H1 (cell line): ENCODE data around the gene DPF3. TPM values are rescaled to one million over a fixed set of nuclear protein-coding genes. Genes with fewer than 3 reads are reported as not detected.

ENCODE experiments used
- ASH2L ChIP-seq: fragments of 200-600, 300-600 bp; sonication (generic); IDR thresholded peaks from one replicate; pipeline ENCODE4 v1.7.1; 2017; ENCODE audit warnings: low read length
- ATF3 ChIP-seq: IDR thresholded peaks from 2 replicates; pipeline ENCODE4 v1.6.1; 2011; ENCODE audit warnings: low read depth, mild to moderate bottlenecking, low read length; ENCODE audit not compliant: insufficient read depth
- BCL11A ChIP-seq, 2 experiments: IDR thresholded peaks; one replicate each; pipeline ENCODE4 v1.6.1; 2011; ENCODE audit warnings: low read depth in 2 of 2, low read length in 2 of 2, mild to moderate bottlenecking in 2 of 2
- CBX5 ChIP-seq: fragments of 300-800, 300-1000 bp; sonication (generic); IDR thresholded peaks from 2 replicates; pipeline ENCODE4 v1.7.1; 2016; ENCODE audit warnings: antibody characterized with exemption, low read length, low read depth
- CBX8 ChIP-seq: fragments of 300-800, 300-1000 bp; sonication (generic); IDR thresholded peaks from 2 replicates; pipeline ENCODE4 v1.7.1; 2016; ENCODE audit warnings: low read depth, low read length, borderline replicate concordance
- CTBP2 ChIP-seq: IDR thresholded peaks from 2 replicates; pipeline ENCODE4 v1.7.0; 2011; ENCODE audit warnings: borderline replicate concordance, mild to moderate bottlenecking, moderate library complexity, mixed read lengths, low read length; ENCODE audit not compliant: insufficient read depth, insufficient read length
- GTF2F1 ChIP-seq: IDR thresholded peaks from 2 replicates; pipeline ENCODE4 v1.6.1; 2012; ENCODE audit warnings: low read depth, low read length, improper control_type of control experiment, borderline replicate concordance
- HDAC2 ChIP-seq, 2 experiments: fragments of 300-600 bp in 1 of 2; sonication (generic) in 1 of 2; IDR thresholded peaks; 2 replicates each; pipeline ENCODE4 v1.6.1; 2011 to 2012; ENCODE audit warnings: low read depth in 2 of 2, low read length in 2 of 2, mild to moderate bottlenecking in 2 of 2, moderate library complexity in 2 of 2, borderline replicate concordance in 1 of 2, inconsistent platforms in 1 of 2
- JUN ChIP-seq: IDR thresholded peaks from 2 replicates; pipeline ENCODE4 v1.6.1; 2011; ENCODE audit warnings: low read depth, mild to moderate bottlenecking, improper control_type of control experiment, low read length
- KDM4A ChIP-seq: IDR thresholded peaks from one replicate; pipeline ENCODE4 v1.7.1; 2012; ENCODE audit warnings: low read depth, mild to moderate bottlenecking, moderate library complexity, low read length, inconsistent platforms; ENCODE audit not compliant: severe bottlenecking
- MAFK ChIP-seq: IDR thresholded peaks from 2 replicates; pipeline ENCODE4 v1.6.1; 2012; ENCODE audit warnings: low read depth, mild to moderate bottlenecking, improper control_type of control experiment, low read length
- RBBP5 ChIP-seq: IDR thresholded peaks from 2 replicates; pipeline ENCODE4 v1.7.1; 2012; ENCODE audit warnings: low read depth, mild to moderate bottlenecking, inconsistent platforms, low read length, moderate library complexity, borderline replicate concordance
- TEAD4 ChIP-seq: IDR thresholded peaks from 2 replicates; pipeline ENCODE4 v1.6.1; 2012; ENCODE audit warnings: low read depth, low read length, inconsistent platforms, mixed read lengths
- YY1 ChIP-seq: IDR thresholded peaks from 2 replicates; pipeline ENCODE4 v1.6.1; 2011; ENCODE audit warnings: low read depth, mild to moderate bottlenecking, low read length
- polyA plus RNA-seq, 7 experiments: library from polyadenylated mRNA; depleted of rRNA in 3 of 7; stranded (reverse) in 5 of 7; unstranded in 2 of 7; fragments of >200 nt in 5 of 7; fragments of 200-250 nt in 2 of 7; gene quantifications; 1 replicate in 5 of 7; 2 replicates in 1 of 7; 4 replicates in 1 of 7; pipeline versions ENCODE4 v1.2.1 to v1.2.3, GENCODE V29; 2011 to 2013; ENCODE audit warnings: missing spikeins in 2 of 7, mixed read lengths in 2 of 7
- total RNA-seq: library from RNA; stranded (reverse); fragmentation: NEBNext Ultra II Directional; extraction: Animal tissue kit (Norgen Biotek cat#: 25700); gene quantifications from 2 replicates; pipeline ENCODE4 v1.2.1, GENCODE V29; 2021
- TF ChIP-seq, protein P1 (sequence below), 3 experiments: IDR thresholded peaks; 1 replicate in 2 of 3; 2 replicates in 1 of 3; pipeline versions ENCODE4 v1.5.1 to v1.6.1; 2011; ENCODE audit warnings: low read length in 3 of 3, mild to moderate bottlenecking in 3 of 3, inconsistent platforms in 2 of 3, low read depth in 1 of 3, moderate library complexity in 1 of 3; ENCODE audit not compliant: insufficient read depth in 1 of 3; ENCODE audit errors: control extremely low read depth in 1 of 3

The DPF3 gene
- total and polyA plus RNA-seq, 2 of the 8 experiments (the other 6 are each of a cell fraction or from before 2014, with no cell fraction given), result 0.19 TPM; not detected in 1

GRCh38 chr14:72876710-72877063 lies 17.2 kb downstream of the DPF3 start (continued):
- TF ChIP-seq KDM4A, result no peak
- TF ChIP-seq RBBP5, result no peak
- TF ChIP-seq, protein P1, sequence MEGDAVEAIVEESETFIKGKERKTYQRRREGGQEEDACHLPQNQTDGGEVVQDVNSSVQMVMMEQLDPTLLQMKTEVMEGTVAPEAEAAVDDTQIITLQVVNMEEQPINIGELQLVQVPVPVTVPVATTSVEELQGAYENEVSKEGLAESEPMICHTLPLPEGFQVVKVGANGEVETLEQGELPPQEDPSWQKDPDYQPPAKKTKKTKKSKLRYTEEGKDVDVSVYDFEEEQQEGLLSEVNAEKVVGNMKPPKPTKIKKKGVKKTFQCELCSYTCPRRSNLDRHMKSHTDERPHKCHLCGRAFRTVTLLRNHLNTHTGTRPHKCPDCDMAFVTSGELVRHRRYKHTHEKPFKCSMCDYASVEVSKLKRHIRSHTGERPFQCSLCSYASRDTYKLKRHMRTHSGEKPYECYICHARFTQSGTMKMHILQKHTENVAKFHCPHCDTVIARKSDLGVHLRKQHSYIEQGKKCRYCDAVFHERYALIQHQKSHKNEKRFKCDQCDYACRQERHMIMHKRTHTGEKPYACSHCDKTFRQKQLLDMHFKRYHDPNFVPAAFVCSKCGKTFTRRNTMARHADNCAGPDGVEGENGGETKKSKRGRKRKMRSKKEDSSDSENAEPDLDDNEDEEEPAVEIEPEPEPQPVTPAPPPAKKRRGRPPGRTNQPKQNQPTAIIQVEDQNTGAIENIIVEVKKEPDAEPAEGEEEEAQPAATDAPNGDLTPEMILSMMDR (IDR thresholded peaks at IDR 0.05; ENCODE audit: control extremely low read depth in 1 of 3, insufficient read depth in 1 of 3, low read depth in 1 of 3, low read length in 3 of 3), result peak in 1 of 3 experiments; percentile 32; a peak in 1 of 4 replicates
- TF ChIP-seq CBX5, result no peak
- no peak for TF ChIP-seq BCL11A (IDR thresholded peaks at IDR 0.05; ENCODE audit: low read depth in 2 of 2, low read length in 2 of 2)
- no peak for TF ChIP-seq ATF3
- TF ChIP-seq CBX8, result no peak
- TF ChIP-seq HDAC2 (IDR thresholded peaks at IDR 0.05; ENCODE audit: borderline replicate concordance in 1 of 2, low read depth in 2 of 2, low read length in 2 of 2), result no peak
- peak; percentile 36 for TF ChIP-seq ASH2L
- no peak for TF ChIP-seq GTF2F1
- peak; percentile 68 for TF ChIP-seq TEAD4
- TF ChIP-seq JUN, result no peak
- TF ChIP-seq YY1, result no peak
- TF ChIP-seq CTBP2, result peak; percentile 33
- no peak for TF ChIP-seq MAFK
